RKO (cell line): ENCODE data around the gene CA5A.
"Not testable (repeated sequence)": the region's sequence is repeated elsewhere in the genome, so short reads cannot be mapped to it uniquely, and the experiment has no call there.

Source experiments
- DNase-seq: peaks from one replicate; pipeline ENCODE4 v3.0.0-alpha.2; 2016; ENCODE audit warnings: low spot score

Gene CA5A

GRCh38 chr16:87922250-87922871, 14.0 kb downstream of the CA5A start:
- DNase-seq, result no peak

- no peak for DNase-seq
Measured at GRCh38 chr16:87921236-87921773, 15.0 kb downstream of the CA5A start.

GRCh38 chr16:87919681-87919994, 16.7 kb downstream of the CA5A start:
- no peak for DNase-seq

- DNase-seq, result no peak
Measured at GRCh38 chr16:87918866-87919680, 17.3 kb downstream of the CA5A start.

GRCh38 chr16:87918338-87918737, 18.0 kb downstream of the CA5A start:
- no peak for DNase-seq

- DNase-seq, result no peak
Measured at GRCh38 chr16:87917503-87917902, 18.8 kb downstream of the CA5A start.

GRCh38 chr16:87914812-87915211, 21.5 kb downstream of the CA5A start:
- DNase-seq, result no peak

GRCh38 chr16:87914021-87914725, 22.2 kb downstream of the CA5A start:
- not testable (repeated sequence) for DNase-seq

GRCh38 chr16:87912691-87913090, 23.6 kb downstream of the CA5A start:
- not testable (repeated sequence) for DNase-seq

- DNase-seq, result not testable (repeated sequence)
Measured at GRCh38 chr16:87911106-87911763, 25.1 kb downstream of the CA5A start.

GRCh38 chr16:87909203-87909935, 27.0 kb downstream of the CA5A start:
- DNase-seq, result peak; percentile 55

- not testable (repeated sequence) for DNase-seq
Measured at GRCh38 chr16:87908101-87908500, 28.2 kb downstream of the CA5A start.

- not testable (repeated sequence) for DNase-seq
Measured at GRCh38 chr16:87905521-87905920, 30.8 kb downstream of the CA5A start.

- DNase-seq, result not testable (repeated sequence)
Measured at GRCh38 chr16:87904963-87905362, 31.4 kb downstream of the CA5A start.

GRCh38 chr16:87900489-87900888, 35.8 kb downstream of the CA5A start:
- not testable (repeated sequence) for DNase-seq

- no peak for DNase-seq
Measured at GRCh38 chr16:87897521-87898505, 38.5 kb downstream of the CA5A start.

GRCh38 chr16:87896924-87897520, 39.3 kb downstream of the CA5A start:
- DNase-seq, result not testable (repeated sequence)

- DNase-seq, result not testable (repeated sequence)
Measured at GRCh38 chr16:87896176-87896890, 40.0 kb downstream of the CA5A start.

GRCh38 chr16:87895641-87896141, 40.6 kb downstream of the CA5A start:
- no peak for DNase-seq
